DND-41 (cell line): Measurements from ENCODE around the gene TFCP2L1.

ENCODE experiments used
- CTCF ChIP-seq: IDR thresholded peaks from 2 replicates; pipeline ENCODE4 v1.5.1; 2012; ENCODE audit warnings: borderline replicate concordance, low read length, moderate library complexity, mild to moderate bottlenecking; ENCODE audit not compliant: poor library complexity, severe bottlenecking; ENCODE audit errors: extremely low read depth
- EZH2 ChIP-seq: IDR thresholded peaks from 3 replicates; pipeline ENCODE4 v1.6.1; 2012; ENCODE audit warnings: borderline replicate concordance, low read depth, mild to moderate bottlenecking, moderate library complexity, low read length, inconsistent platforms; ENCODE audit not compliant: severe bottlenecking

GRCh38 chr2:121173112-121173511, 111.9 kb downstream of the TFCP2L1 start:
- TF ChIP-seq EZH2 (no peak), CTCF (no peak)
